Keratinocyte (primary cell): Measurements from ENCODE around the gene SCGB1A1. TPM values are rescaled to one million over a fixed set of nuclear protein-coding genes. Genes with fewer than 3 reads are reported as not detected.

Experiments used
- DNase-seq: peaks from one replicate; pipeline ENCODE4 v3.0.0-alpha.2; 2011; ENCODE audit warnings: low read depth, missing footprints, low spot score
- FAIRE-seq: peaks from 2 replicates; lab custom pipeline; 2011; peaks lifted over from hg19 to GRCh38; lab: Jason Lieb, UNC
- H2AFZ ChIP-seq: 2 replicates; pipeline ENCODE4 v1.6.0; 2012; ENCODE audit warnings: low read length, control low read depth, inconsistent platforms; ENCODE audit not compliant: control insufficient read depth
- H3K27ac ChIP-seq: 2 replicates; pipeline ENCODE4 v1.5.1; 2011; ENCODE audit warnings: low read length; ENCODE audit not compliant: control insufficient read depth, insufficient read depth
- H3K27me3 ChIP-seq: 3 replicates; pipeline ENCODE4 v1.6.0; 2011; ENCODE audit warnings: low read length; ENCODE audit not compliant: control insufficient read depth, insufficient read depth; ENCODE audit errors: extremely low read depth
- H3K36me3 ChIP-seq, 2 experiments: 2 replicates in 1 of 2; 3 replicates in 1 of 2; pipeline ENCODE4 v1.5.1; 2011; ENCODE audit warnings: low read length in 2 of 2, mild to moderate bottlenecking in 1 of 2; ENCODE audit not compliant: control insufficient read depth in 2 of 2, insufficient read depth in 2 of 2; ENCODE audit errors: extremely low read depth in 1 of 2
- H3K4me1 ChIP-seq: 3 replicates; pipeline ENCODE4 v1.5.1; 2011; ENCODE audit warnings: low read length; ENCODE audit not compliant: control insufficient read depth, insufficient read depth; ENCODE audit errors: extremely low read depth
- H3K4me2 ChIP-seq: 3 replicates; pipeline ENCODE4 v1.6.0; 2011; ENCODE audit warnings: low read depth, low read length; ENCODE audit not compliant: control insufficient read depth, insufficient read depth; ENCODE audit errors: extremely low read depth
- H3K4me3 ChIP-seq, 3 experiments: fragments of 200-600 bp in 1 of 3; sonication (generic) in 1 of 3; 2 replicates in 2 of 3; 3 replicates in 1 of 3; pipeline ENCODE4 v1.5.1; 2011 to 2016; ENCODE audit warnings: low read length in 3 of 3, mild to moderate bottlenecking in 3 of 3, control low read depth in 2 of 3, inconsistent platforms in 1 of 3, low read depth in 1 of 3, mixed read lengths in 1 of 3, mixed run types in 1 of 3, moderate library complexity in 1 of 3; ENCODE audit not compliant: control insufficient read depth in 2 of 3, insufficient read depth in 2 of 3; ENCODE audit errors: extremely low read depth in 1 of 3
- H3K79me2 ChIP-seq: 2 replicates; pipeline ENCODE4 v1.6.0; 2012; ENCODE audit warnings: low read length; ENCODE audit not compliant: control insufficient read depth, insufficient read depth
- H3K9ac ChIP-seq: 3 replicates; pipeline ENCODE4 v1.6.0; 2011; ENCODE audit warnings: low read length; ENCODE audit not compliant: control insufficient read depth, insufficient read depth; ENCODE audit errors: extremely low read depth
- H3K9me1 ChIP-seq: 3 replicates; pipeline ENCODE4 v1.6.0; 2011; ENCODE audit warnings: low read length; ENCODE audit not compliant: control insufficient read depth, insufficient read depth; ENCODE audit errors: extremely low read depth
- H3K9me3 ChIP-seq: 2 replicates; pipeline ENCODE4 v1.5.1; 2012; ENCODE audit warnings: low read depth, low read length; ENCODE audit not compliant: control insufficient read depth
- H4K20me1 ChIP-seq: 3 replicates; pipeline ENCODE4 v1.6.0; 2011; ENCODE audit warnings: low read length; ENCODE audit not compliant: control insufficient read depth, insufficient read depth; ENCODE audit errors: extremely low read depth
- EZH2 ChIP-seq: IDR thresholded peaks from one replicate; pipeline ENCODE4 v1.6.1; 2012; ENCODE audit warnings: inconsistent platforms, mild to moderate bottlenecking, low read length, moderate library complexity
- dilution Hi-C: fragments of 300-500 bp; cut with MboI; formaldehyde crosslinking; loops from one replicate; pipeline ENCODE4 v1.7.0; 2020; ENCODE audit warnings: low sequenced_read_pairs; ENCODE audit not compliant: extremely low pct_ligation_motif_present
- polyA plus RNA-seq, 5 experiments: library from polyadenylated mRNA; depleted of rRNA in 3 of 5; stranded (reverse) in 3 of 5; stranded (forward) in 1 of 5; unstranded in 1 of 5; fragments of >200 nt; gene quantifications; 1 replicate in 1 of 5; 2 replicates in 3 of 5; 3 replicates in 1 of 5; pipeline versions ENCODE4 v1.2.1 to v1.2.3, GENCODE V29; 2011 to 2012; ENCODE audit warnings: missing spikeins in 2 of 5, low read depth in 1 of 5, low replicate concordance in 1 of 5
- TF ChIP-seq, protein P1 (sequence below), 3 experiments: IDR thresholded peaks in 1 of 3; conservative IDR thresholded peaks in 1 of 3; optimal IDR thresholded peaks in 1 of 3; 2 replicates in 2 of 3; 3 replicates in 1 of 3; pipeline versions ENCODE3 to v1.5.1; 2011; ENCODE audit warnings: low read length in 3 of 3, mild to moderate bottlenecking in 3 of 3, moderate library complexity in 2 of 3, control low read depth in 1 of 3, inconsistent platforms in 1 of 3; ENCODE audit not compliant: insufficient read depth in 2 of 3; ENCODE audit errors: extremely low read depth in 1 of 3

Gene SCGB1A1
- polyA plus RNA-seq, 1 donor (not counting 4 experiments of a cell fraction or from before 2014, with no cell fraction given), result not detected

DNA sequence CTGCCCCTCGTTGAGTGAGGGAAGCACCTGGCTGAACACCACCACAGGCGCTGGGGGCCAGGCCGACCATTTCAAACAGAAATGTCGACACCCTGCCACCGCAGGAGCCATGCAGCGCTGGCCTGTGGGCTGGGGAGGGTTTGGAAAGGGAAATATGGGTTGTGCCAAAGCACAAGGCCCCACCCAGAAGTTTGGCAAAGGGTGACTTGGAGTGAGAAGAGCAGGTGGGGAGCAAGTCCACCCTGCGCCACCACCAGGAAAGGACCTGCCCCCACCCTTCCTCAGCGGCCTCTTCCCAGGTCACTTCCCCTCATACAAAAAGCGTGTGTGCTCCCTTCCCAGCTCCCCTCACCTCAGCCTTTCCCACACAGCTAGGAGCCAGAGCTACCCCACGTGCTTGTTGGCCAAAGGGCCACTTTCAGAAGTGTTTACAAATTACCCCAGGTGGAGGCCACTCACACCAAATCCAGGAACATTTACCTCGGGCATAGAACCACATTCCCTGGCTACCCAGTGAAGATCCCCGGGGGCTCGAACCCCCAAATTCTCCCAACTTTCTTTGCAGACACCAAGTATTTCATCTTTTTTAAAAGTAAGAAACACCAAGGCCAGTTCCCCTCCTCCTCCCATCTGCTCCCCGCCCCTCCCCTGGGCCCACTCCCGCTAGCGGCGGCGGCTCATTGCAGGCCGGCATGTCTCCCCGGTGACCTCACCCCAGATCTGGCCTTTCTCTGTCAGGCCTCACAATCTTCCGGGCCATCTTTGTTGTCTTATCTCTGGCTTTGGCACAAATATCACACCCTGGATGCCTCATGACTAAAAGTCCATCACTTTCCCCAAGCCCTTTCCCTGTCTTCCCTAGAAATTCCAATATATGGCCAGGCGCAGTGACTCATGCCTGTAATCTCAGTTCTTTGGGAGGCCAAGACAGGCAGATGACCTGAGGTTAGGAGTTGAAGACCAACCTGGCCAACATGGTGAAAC lies 20.5 kb upstream of the SCGB1A1 start:
- peak overlapping the region; percentile 12 for H2AFZ ChIP-seq
- H3K4me2 ChIP-seq, result no peak overlapping the region
- no peaks in the 10 kb centered on the region for H4K20me1 ChIP-seq
- dilution Hi-C loops, result no loop called here
- no peaks in the 10 kb centered on the region for H3K79me2 ChIP-seq
- no peak overlapping the region for H3K27ac ChIP-seq
- no peak overlapping the region for H3K9ac ChIP-seq
- FAIRE-seq (no peak), DNase-seq (no peak)
- TF ChIP-seq, protein P1, sequence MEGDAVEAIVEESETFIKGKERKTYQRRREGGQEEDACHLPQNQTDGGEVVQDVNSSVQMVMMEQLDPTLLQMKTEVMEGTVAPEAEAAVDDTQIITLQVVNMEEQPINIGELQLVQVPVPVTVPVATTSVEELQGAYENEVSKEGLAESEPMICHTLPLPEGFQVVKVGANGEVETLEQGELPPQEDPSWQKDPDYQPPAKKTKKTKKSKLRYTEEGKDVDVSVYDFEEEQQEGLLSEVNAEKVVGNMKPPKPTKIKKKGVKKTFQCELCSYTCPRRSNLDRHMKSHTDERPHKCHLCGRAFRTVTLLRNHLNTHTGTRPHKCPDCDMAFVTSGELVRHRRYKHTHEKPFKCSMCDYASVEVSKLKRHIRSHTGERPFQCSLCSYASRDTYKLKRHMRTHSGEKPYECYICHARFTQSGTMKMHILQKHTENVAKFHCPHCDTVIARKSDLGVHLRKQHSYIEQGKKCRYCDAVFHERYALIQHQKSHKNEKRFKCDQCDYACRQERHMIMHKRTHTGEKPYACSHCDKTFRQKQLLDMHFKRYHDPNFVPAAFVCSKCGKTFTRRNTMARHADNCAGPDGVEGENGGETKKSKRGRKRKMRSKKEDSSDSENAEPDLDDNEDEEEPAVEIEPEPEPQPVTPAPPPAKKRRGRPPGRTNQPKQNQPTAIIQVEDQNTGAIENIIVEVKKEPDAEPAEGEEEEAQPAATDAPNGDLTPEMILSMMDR (optimal IDR thresholded peaks at IDR 0.05 in 1 of 3, IDR thresholded peaks at IDR 0.05 in 1 of 3, conservative IDR thresholded peaks at IDR 0.05 in 1 of 3; ENCODE audit: extremely low read depth in 1 of 3, insufficient read depth in 2 of 3, low read length in 3 of 3), result no peak
- TF ChIP-seq EZH2, result no peak
- H3K4me3 ChIP-seq, result no peak overlapping the region
- H3K36me3 ChIP-seq, result no peaks in the 10 kb centered on the region
- no peaks in the 10 kb centered on the region for H3K9me1 ChIP-seq
- H3K4me1 ChIP-seq, result peaks cover 8% of the 10 kb centered on the region
- no peaks in the 10 kb centered on the region for H3K27me3 ChIP-seq
- H3K9me3 ChIP-seq, result no peaks in the 10 kb centered on the region

DNA sequence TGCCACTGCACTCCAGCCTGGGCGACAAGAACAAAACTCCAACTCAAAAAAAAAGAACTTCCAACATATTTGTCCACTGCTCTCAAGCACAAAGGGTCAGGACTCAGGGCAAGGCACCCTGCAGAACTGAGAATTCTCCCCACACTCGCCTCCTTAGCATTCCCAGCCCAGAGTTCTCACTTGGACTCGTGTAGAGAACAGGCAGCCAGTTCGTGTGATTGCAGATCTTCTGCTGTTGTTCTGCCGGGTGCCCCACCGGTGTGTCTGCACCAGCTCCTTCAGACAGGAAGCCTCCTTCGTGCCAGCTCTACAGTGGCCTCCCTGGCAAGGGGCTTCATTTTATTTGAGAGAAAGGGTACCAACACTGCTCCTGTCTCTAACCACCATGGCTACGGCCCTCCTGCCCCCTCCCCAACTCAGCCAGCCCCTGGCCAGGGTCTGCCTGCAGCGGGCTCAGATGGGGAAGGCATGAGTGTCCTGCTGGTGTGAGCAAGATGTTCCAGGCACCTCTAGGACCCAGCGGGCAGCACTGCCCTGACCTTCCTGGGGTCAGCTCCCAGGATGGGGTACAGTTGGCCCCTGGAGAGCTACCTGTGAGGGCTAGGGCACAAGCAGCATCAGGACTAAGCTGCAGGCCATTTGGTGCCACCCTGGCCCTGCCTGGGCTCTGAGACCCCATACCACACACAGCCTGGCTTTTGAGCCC lies 19.5 kb upstream of the SCGB1A1 start:
- FAIRE-seq (no peak), DNase-seq (no peak)
- Histone ChIP-seq H3K79me2 (no peaks in the 10 kb centered on the region), H3K36me3 (no peaks in the 10 kb centered on the region), H3K4me3 (no peak overlapping the region), H3K4me2 (no peak overlapping the region), H3K27me3 (no peaks in the 10 kb centered on the region), H3K9me3 (no peaks in the 10 kb centered on the region), H3K4me1 (peaks cover 8% of the 10 kb centered on the region), H2AFZ (no peak overlapping the region), H3K9me1 (no peaks in the 10 kb centered on the region), H3K9ac (no peak overlapping the region), H3K27ac (no peak overlapping the region), H4K20me1 (no peaks in the 10 kb centered on the region)
- TF ChIP-seq, protein P1 (optimal IDR thresholded peaks at IDR 0.05 in 1 of 3, IDR thresholded peaks at IDR 0.05 in 1 of 3, conservative IDR thresholded peaks at IDR 0.05 in 1 of 3; ENCODE audit: extremely low read depth in 1 of 3, insufficient read depth in 2 of 3, low read length in 3 of 3), result no peak
- dilution Hi-C loops, result no loop called here
